K562 (cell line): ENCODE results near the gene OBSL1. TPM values are rescaled to one million over a fixed set of nuclear protein-coding genes. Genes with fewer than 3 reads are reported as not detected.

Source experiments
- POLR2G ChIP-seq: fragments of 200-400 bp; formaldehyde crosslinking; IDR thresholded peaks from 2 replicates; pipeline ENCODE4 v1.6.1; 2017; ENCODE audit warnings: low read depth, mild to moderate bottlenecking, antibody characterized with exemption, low read length, moderate library complexity
- ZBTB17 ChIP-seq: fragments of 450-650 bp; formaldehyde crosslinking; IDR thresholded peaks from 2 replicates; pipeline ENCODE4 v1.4.0; 2020; ENCODE audit warnings: mild to moderate bottlenecking
- polyA plus RNA-seq, 8 experiments: library from polyadenylated mRNA; depleted of rRNA in 4 of 8; stranded (reverse) in 5 of 8; unstranded in 3 of 8; fragments of >200 nt; fragmentation: Nextera tagmentation in 2 of 8; fragmentation: Illumina TruSeq in 1 of 8; extraction: Ambion mirVana in 2 of 8; extraction: Trizol in 1 of 8; gene quantifications; 2 replicates each; pipeline versions ENCODE4 v1.2.1 to v1.2.3, GENCODE V29; 2011 to 2014; ENCODE audit warnings: inconsistent platforms in 1 of 8, missing spikeins in 1 of 8
- total RNA-seq, 7 experiments: library from RNA; depleted of rRNA in 6 of 7; stranded (reverse); fragments of >200 nt in 6 of 7; fragmentation: Illumina TruSeq in 2 of 7; extraction: Trizol in 2 of 7; gene quantifications; 2 replicates each; pipeline versions ENCODE4 v1.2.1 to v1.2.3, GENCODE V29; 2011 to 2021; ENCODE audit warnings: low replicate concordance in 1 of 7
- TF ChIP-seq, protein P1 (sequence below): sonication (generic); formaldehyde crosslinking; IDR thresholded peaks from 2 replicates; pipeline ENCODE4 v1.8.1; 2023; ENCODE audit warnings: mild to moderate bottlenecking, missing genetic modification reagents, moderate library complexity
- TF ChIP-seq, protein P2 (sequence below): fragments of 250-450 bp; sonication (Bioruptor Pico); IDR thresholded peaks from 2 replicates; pipeline ENCODE4 v1.5.0; 2021; ENCODE audit warnings: mild to moderate bottlenecking, moderate library complexity
- TF ChIP-seq, protein P3 (sequence below): fragments of 450-650 bp; IDR thresholded peaks from 2 replicates; pipeline ENCODE4 v1.6.1; 2017; ENCODE audit warnings: antibody characterized with exemption, mild to moderate bottlenecking

The OBSL1 gene
- total and polyA plus RNA-seq, 9 of the 15 experiments (the other 6 are each of a cell fraction or from before 2014, with no cell fraction given) = 1.2 to 26.6 (median 8.6) TPM

DNA sequence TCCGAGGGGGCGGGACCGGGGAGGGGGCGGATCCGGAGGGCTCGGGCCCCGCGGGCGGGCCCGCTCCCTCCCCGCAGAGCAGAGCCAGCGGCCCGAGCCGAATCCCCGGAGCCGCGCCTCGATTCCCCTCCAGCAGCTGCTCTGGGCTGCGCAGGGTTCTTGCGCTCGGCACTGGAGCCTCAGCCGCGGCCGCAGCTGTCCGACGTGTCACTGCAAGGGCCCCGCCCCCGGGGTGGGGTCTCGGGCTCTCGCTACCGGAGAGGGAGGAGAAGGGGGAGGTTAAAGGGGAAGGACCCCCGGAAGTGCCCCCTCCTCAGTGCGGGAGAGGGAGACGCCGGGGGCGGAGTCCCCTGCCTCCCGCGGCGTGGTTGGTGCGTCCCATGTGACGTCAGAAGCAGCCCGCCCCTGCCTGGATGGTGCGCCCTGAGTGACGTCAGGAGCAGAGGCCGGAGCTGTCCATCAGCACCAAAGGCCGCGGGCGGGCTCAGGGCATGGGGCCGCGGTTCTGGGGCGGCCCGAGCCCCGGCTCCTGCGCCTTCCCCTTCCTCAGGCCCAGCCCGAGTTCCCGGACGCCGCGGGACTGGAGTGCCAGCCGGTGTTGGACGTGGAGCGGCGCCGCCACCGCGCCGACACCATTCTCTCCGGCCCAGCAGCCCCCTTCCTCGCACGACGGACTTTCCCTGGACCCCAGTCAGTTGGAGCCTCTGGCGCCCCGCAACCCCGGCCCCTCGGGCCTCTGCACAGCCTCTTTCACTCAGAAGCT lies 27.6 kb downstream of the OBSL1 start, which contains the start of the genes CHPF and TMEM198 (continued):
- TF ChIP-seq, protein P1, sequence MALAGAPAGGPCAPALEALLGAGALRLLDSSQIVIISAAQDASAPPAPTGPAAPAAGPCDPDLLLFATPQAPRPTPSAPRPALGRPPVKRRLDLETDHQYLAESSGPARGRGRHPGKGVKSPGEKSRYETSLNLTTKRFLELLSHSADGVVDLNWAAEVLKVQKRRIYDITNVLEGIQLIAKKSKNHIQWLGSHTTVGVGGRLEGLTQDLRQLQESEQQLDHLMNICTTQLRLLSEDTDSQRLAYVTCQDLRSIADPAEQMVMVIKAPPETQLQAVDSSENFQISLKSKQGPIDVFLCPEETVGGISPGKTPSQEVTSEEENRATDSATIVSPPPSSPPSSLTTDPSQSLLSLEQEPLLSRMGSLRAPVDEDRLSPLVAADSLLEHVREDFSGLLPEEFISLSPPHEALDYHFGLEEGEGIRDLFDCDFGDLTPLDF (CRISPR knock-in tag) = peak; percentile 70; the same call in 1 of the 2 replicates
- TF ChIP-seq POLR2G (peak; percentile 85), ZBTB17 (CRISPR knock-in tag) (peak; percentile 95)
- TF ChIP-seq, protein P2, sequence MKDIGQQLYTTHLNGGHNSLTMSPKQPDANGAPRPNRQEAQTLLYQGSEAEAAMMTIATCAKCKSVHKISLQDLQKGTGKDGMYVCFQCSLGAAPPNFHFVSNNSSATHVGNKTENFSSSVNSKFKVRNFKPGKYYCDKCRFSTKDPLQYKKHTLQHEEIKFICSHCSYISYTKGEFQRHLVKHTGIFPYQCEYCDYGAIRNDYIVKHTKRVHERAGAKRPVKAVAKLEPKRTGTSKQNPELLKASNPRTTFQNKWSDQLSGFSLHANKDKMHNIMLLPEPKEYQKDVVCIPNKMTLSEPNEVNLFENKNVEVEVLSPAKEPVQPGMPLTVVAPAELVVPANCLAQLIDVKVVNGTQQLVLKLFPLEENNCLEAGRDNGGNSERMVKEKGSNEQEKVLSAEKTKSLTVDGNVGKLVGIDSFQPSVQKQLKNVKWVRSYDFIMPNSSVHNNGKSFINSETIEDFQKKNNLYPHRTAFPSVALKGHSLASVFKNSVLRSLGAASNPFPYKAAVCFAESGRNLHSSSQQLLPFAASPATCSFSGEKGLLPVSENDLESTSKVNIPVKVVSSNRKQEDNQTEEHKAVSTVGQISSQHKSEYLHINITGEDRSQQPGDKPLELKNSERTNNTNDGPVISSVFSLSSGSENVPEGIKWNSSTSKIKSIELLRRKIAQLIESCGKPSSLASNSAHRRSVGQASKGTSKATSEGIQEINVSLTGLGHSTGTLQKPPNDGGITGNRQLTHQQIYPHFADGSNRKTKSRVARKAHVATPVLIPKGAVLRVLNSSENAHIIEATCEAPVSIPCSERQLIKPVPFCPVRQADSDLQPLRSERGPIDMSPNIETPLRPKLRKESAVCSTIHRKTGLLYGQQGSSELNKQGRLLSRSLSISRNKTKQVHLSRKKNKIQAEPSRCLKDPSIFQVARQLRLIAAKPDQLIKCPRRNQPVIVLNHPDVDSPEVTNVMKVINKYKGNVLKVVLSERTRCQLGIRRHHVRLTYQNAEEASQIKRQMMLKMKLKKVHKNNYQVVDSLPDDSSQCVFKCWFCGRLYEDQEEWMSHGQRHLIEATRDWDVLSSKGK = no peak
- TF ChIP-seq, protein P3, sequence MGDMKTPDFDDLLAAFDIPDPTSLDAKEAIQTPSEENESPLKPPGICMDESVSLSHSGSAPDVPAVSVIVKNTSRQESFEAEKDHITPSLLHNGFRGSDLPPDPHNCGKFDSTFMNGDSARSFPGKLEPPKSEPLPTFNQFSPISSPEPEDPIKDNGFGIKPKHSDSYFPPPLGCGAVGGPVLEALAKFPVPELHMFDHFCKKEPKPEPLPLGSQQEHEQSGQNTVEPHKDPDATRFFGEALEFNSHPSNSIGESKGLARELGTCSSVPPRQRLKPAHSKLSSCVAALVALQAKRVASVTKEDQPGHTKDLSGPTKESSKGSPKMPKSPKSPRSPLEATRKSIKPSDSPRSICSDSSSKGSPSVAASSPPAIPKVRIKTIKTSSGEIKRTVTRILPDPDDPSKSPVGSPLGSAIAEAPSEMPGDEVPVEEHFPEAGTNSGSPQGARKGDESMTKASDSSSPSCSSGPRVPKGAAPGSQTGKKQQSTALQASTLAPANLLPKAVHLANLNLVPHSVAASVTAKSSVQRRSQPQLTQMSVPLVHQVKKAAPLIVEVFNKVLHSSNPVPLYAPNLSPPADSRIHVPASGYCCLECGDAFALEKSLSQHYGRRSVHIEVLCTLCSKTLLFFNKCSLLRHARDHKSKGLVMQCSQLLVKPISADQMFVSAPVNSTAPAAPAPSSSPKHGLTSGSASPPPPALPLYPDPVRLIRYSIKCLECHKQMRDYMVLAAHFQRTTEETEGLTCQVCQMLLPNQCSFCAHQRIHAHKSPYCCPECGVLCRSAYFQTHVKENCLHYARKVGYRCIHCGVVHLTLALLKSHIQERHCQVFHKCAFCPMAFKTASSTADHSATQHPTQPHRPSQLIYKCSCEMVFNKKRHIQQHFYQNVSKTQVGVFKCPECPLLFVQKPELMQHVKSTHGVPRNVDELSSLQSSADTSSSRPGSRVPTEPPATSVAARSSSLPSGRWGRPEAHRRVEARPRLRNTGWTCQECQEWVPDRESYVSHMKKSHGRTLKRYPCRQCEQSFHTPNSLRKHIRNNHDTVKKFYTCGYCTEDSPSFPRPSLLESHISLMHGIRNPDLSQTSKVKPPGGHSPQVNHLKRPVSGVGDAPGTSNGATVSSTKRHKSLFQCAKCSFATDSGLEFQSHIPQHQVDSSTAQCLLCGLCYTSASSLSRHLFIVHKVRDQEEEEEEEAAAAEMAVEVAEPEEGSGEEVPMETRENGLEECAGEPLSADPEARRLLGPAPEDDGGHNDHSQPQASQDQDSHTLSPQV = no peak
